HepG2 (cell line): ENCODE data around the gene SYN1. TPM values are rescaled to one million over a fixed set of nuclear protein-coding genes. Genes with fewer than 3 reads are reported as not detected.

Experiments used
- ARNT2 ChIP-seq: sonication (generic); formaldehyde crosslinking; IDR thresholded peaks from 2 replicates; pipeline ENCODE4 v1.8.0; 2022; ENCODE audit warnings: mild to moderate bottlenecking, low read depth, missing genetic modification reagents, moderate library complexity
- CCDC6 ChIP-seq: sonication (generic); formaldehyde crosslinking; IDR thresholded peaks from 2 replicates; pipeline ENCODE4 v1.8.1; 2022; ENCODE audit warnings: mild to moderate bottlenecking, missing genetic modification reagents, moderate library complexity
- FLYWCH1 ChIP-seq: sonication (generic); formaldehyde crosslinking; IDR thresholded peaks from 2 replicates; pipeline ENCODE4 v1.8.1; 2023; ENCODE audit warnings: mild to moderate bottlenecking, missing genetic modification reagents
- HCFC1 ChIP-seq: fragments of 150-350 bp; IDR thresholded peaks from 2 replicates; pipeline ENCODE4 v1.6.1; 2014; ENCODE audit warnings: low read depth, low read length
- HMGA1 ChIP-seq: sonication (generic); formaldehyde crosslinking; conservative IDR thresholded peaks from 2 replicates; pipeline ENCODE4 v1.4.0; 2020; ENCODE audit warnings: missing genetic modification reagents
- ISX ChIP-seq: sonication (generic); formaldehyde crosslinking; conservative IDR thresholded peaks from 2 replicates; pipeline ENCODE4 v1.5.0; 2020; ENCODE audit warnings: missing genetic modification reagents
- KDM2A ChIP-seq: sonication (generic); formaldehyde crosslinking; IDR thresholded peaks from 2 replicates; pipeline ENCODE4 v1.4.0; 2020; ENCODE audit warnings: low read depth, missing genetic modification reagents, borderline replicate concordance
- NFYC ChIP-seq: IDR thresholded peaks from 2 replicates; pipeline ENCODE4 v1.6.1; 2016; ENCODE audit warnings: missing genetic modification reagents, missing compliant biosample characterization
- PHF21A ChIP-seq: sonication (generic); formaldehyde crosslinking; IDR thresholded peaks from 2 replicates; pipeline ENCODE4 v1.5.0; 2020; ENCODE audit warnings: mild to moderate bottlenecking, missing genetic modification reagents
- RBM22 ChIP-seq: fragments of 200-400 bp; formaldehyde crosslinking; optimal IDR thresholded peaks from 2 replicates; pipeline ENCODE3; 2017; ENCODE audit warnings: mild to moderate bottlenecking, low read length, moderate library complexity
- SKI ChIP-seq: fragments of 450-650 bp; IDR thresholded peaks from one replicate; pipeline ENCODE4 v1.6.1; 2018; ENCODE audit warnings: mild to moderate bottlenecking; ENCODE audit not compliant: partially characterized antibody
- SP1 ChIP-seq, 2 experiments: fragments of 450-650 bp in 1 of 2; sonication (generic) in 1 of 2; formaldehyde crosslinking in 1 of 2; IDR thresholded peaks; 2 replicates each; pipeline versions ENCODE4 v1.4.0 to v1.6.1; 2016 to 2020; ENCODE audit warnings: missing genetic modification reagents in 1 of 2
- TEAD2 ChIP-seq: sonication (generic); formaldehyde crosslinking; IDR thresholded peaks from 2 replicates; pipeline ENCODE4 v1.9.0; 2021; ENCODE audit warnings: missing genetic modification reagents
- ZMAT3 ChIP-seq: sonication (generic); formaldehyde crosslinking; conservative IDR thresholded peaks from 2 replicates; pipeline ENCODE4 v1.7.0; 2021; ENCODE audit warnings: missing genetic modification reagents
- ZNF101 ChIP-seq: sonication (generic); formaldehyde crosslinking; IDR thresholded peaks from 2 replicates; pipeline ENCODE4 v1.4.0; 2020; ENCODE audit warnings: mild to moderate bottlenecking, low read depth, missing genetic modification reagents, borderline replicate concordance
- ZNF256 ChIP-seq: sonication (generic); formaldehyde crosslinking; conservative IDR thresholded peaks from 2 replicates; pipeline ENCODE4 v1.4.0; 2020; ENCODE audit warnings: missing genetic modification reagents
- ZNF331 ChIP-seq: sonication (generic); formaldehyde crosslinking; IDR thresholded peaks from 2 replicates; pipeline ENCODE4 v1.4.0; 2020; ENCODE audit warnings: missing genetic modification reagents
- ZNF34 ChIP-seq: sonication (generic); formaldehyde crosslinking; IDR thresholded peaks from 2 replicates; pipeline ENCODE4 v1.4.0; 2020; ENCODE audit warnings: mild to moderate bottlenecking, missing genetic modification reagents, borderline replicate concordance
- ZNF460 ChIP-seq: sonication (generic); formaldehyde crosslinking; IDR thresholded peaks from 2 replicates; pipeline ENCODE4 v1.5.1; 2020; ENCODE audit warnings: missing genetic modification reagents, mild to moderate bottlenecking, borderline replicate concordance
- ZNF841 ChIP-seq: sonication (generic); formaldehyde crosslinking; IDR thresholded peaks from 2 replicates; pipeline ENCODE4 v1.8.1; 2023; ENCODE audit warnings: missing genetic modification reagents, borderline replicate concordance
- polyA plus RNA-seq, 8 experiments: library from polyadenylated mRNA; depleted of rRNA in 3 of 8; stranded (reverse) in 7 of 8; unstranded in 1 of 8; fragments of >200 nt; fragmentation: Illumina TruSeq in 4 of 8; extraction: Trizol in 4 of 8; gene quantifications; 2 replicates each; pipeline versions ENCODE4 v1.2.1 to v1.2.3, GENCODE V29; 2011 to 2016; ENCODE audit warnings: low read depth in 4 of 8, missing spikeins in 1 of 8, mixed read lengths in 1 of 8; ENCODE audit not compliant: insufficient read depth in 1 of 8
- total RNA-seq, 5 experiments: library from RNA; depleted of rRNA; stranded (reverse); fragments of >200 nt; fragmentation: Illumina TruSeq; extraction: Trizol; gene quantifications; 2 replicates each; pipeline ENCODE4 v1.2.3, GENCODE V29; 2016; ENCODE audit warnings: low read depth in 1 of 5
- TF ChIP-seq, protein P1 (sequence below): sonication (generic); formaldehyde crosslinking; IDR thresholded peaks from 2 replicates; pipeline ENCODE4 v1.5.0; 2020; ENCODE audit warnings: mild to moderate bottlenecking, missing genetic modification reagents
- TF ChIP-seq, protein P2 (sequence below): sonication (generic); formaldehyde crosslinking; IDR thresholded peaks from 2 replicates; pipeline ENCODE4 v1.4.0; 2020; ENCODE audit warnings: missing genetic modification reagents
- TF ChIP-seq, protein P3 (sequence below): sonication (generic); formaldehyde crosslinking; IDR thresholded peaks from 2 replicates; pipeline ENCODE4 v1.4.0; 2020; ENCODE audit warnings: missing genetic modification reagents

SYN1 gene
- total and polyA plus RNA-seq, 2 of the 13 experiments (the other 11 are each of a cell fraction or from before 2014, with no cell fraction given) = not detected

DNA sequence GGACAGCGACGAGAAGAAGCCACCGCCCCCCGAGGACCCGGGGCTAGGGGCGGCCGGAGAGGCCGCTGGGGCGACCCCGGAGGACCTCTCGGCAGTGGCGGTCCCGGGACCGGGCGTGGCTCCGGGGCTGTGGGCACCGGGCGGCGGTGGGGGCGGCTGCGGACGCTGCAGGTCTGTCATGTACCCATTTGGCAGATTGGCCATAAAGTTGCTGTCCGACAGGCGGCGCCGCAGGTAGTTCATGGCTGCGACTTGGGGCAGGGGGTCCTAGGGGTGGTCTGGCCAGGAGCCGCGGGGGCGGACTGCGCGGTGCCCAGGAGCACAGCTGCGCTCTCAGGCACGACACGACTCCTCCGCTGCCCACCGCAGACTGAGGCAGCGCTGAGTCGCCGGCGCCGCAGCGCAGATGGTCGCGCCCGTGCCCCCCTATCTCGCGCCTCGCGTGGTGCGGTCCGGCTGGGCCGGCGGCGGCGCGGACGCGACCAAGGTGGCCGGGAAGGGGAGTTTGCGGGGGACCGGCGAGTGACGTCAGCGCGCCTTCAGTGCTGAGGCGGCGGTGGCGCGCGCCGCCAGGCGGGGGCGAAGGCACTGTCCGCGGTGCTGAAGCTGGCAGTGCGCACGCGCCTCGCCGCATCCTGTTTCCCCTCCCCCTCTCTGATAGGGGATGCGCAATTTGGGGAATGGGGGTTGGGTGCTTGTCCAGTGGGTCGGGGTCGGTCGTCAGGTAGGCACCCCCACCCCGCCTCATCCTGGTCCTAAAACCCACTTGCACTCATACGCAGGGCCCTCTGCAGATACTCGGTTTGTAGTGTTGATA is at the start of gene SYN1 (continued):
- peak; percentile 24 for TF ChIP-seq SKI
- TF ChIP-seq TEAD2 = no peak
- no peak for TF ChIP-seq RBM22
- no peak for TF ChIP-seq ZNF460 (CRISPR knock-in tag)
- no peak for TF ChIP-seq ISX (CRISPR knock-in tag)
- TF ChIP-seq, protein P1, sequence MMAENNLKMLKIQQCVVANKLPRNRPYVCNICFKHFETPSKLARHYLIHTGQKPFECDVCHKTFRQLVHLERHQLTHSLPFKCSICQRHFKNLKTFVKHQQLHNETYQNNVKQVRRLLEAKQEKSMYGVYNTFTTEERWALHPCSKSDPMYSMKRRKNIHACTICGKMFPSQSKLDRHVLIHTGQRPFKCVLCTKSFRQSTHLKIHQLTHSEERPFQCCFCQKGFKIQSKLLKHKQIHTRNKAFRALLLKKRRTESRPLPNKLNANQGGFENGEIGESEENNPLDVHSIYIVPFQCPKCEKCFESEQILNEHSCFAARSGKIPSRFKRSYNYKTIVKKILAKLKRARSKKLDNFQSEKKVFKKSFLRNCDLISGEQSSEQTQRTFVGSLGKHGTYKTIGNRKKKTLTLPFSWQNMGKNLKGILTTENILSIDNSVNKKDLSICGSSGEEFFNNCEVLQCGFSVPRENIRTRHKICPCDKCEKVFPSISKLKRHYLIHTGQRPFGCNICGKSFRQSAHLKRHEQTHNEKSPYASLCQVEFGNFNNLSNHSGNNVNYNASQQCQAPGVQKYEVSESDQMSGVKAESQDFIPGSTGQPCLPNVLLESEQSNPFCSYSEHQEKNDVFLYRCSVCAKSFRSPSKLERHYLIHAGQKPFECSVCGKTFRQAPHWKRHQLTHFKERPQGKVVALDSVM (CRISPR knock-in tag) = no peak
- TF ChIP-seq ZNF841 (CRISPR knock-in tag) = no peak
- no peak for TF ChIP-seq PHF21A (CRISPR knock-in tag)
- no peak for TF ChIP-seq FLYWCH1 (CRISPR knock-in tag)
- no peak for TF ChIP-seq ZNF101 (CRISPR knock-in tag)
- peak; percentile 85 for TF ChIP-seq ARNT2 (CRISPR knock-in tag)
- 0 out of 2 replicates have a peak, but pooled peaks have one; percentile 34 for TF ChIP-seq ZNF256 (CRISPR knock-in tag)
- no peak for TF ChIP-seq NFYC (CRISPR knock-in tag)
- TF ChIP-seq HMGA1 (CRISPR knock-in tag) = no peak
- TF ChIP-seq CCDC6 (CRISPR knock-in tag) = peak; percentile 46; the same call in 1 of the 2 replicates
- no peak for TF ChIP-seq SP1 (IDR thresholded peaks at IDR 0.05)
- TF ChIP-seq SP1 (CRISPR knock-in tag; IDR thresholded peaks at IDR 0.05) = 0 out of 2 replicates have a peak, but pooled peaks have one; percentile 19
- peak; percentile 60; the same call in 1 of the 2 replicates for TF ChIP-seq KDM2A (CRISPR knock-in tag)
- TF ChIP-seq ZNF34 (CRISPR knock-in tag) = no peak
- no peak for TF ChIP-seq HCFC1
- TF ChIP-seq ZMAT3 (CRISPR knock-in tag) = no peak; the same call in 1 of the 2 replicates
- TF ChIP-seq, protein P2, sequence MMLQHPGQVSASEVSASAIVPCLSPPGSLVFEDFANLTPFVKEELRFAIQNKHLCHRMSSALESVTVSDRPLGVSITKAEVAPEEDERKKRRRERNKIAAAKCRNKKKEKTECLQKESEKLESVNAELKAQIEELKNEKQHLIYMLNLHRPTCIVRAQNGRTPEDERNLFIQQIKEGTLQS (CRISPR knock-in tag) = peak; percentile 81
- TF ChIP-seq ZNF331 (CRISPR knock-in tag) = peak; percentile 58; the same call in 1 of the 2 replicates
- TF ChIP-seq, protein P3, sequence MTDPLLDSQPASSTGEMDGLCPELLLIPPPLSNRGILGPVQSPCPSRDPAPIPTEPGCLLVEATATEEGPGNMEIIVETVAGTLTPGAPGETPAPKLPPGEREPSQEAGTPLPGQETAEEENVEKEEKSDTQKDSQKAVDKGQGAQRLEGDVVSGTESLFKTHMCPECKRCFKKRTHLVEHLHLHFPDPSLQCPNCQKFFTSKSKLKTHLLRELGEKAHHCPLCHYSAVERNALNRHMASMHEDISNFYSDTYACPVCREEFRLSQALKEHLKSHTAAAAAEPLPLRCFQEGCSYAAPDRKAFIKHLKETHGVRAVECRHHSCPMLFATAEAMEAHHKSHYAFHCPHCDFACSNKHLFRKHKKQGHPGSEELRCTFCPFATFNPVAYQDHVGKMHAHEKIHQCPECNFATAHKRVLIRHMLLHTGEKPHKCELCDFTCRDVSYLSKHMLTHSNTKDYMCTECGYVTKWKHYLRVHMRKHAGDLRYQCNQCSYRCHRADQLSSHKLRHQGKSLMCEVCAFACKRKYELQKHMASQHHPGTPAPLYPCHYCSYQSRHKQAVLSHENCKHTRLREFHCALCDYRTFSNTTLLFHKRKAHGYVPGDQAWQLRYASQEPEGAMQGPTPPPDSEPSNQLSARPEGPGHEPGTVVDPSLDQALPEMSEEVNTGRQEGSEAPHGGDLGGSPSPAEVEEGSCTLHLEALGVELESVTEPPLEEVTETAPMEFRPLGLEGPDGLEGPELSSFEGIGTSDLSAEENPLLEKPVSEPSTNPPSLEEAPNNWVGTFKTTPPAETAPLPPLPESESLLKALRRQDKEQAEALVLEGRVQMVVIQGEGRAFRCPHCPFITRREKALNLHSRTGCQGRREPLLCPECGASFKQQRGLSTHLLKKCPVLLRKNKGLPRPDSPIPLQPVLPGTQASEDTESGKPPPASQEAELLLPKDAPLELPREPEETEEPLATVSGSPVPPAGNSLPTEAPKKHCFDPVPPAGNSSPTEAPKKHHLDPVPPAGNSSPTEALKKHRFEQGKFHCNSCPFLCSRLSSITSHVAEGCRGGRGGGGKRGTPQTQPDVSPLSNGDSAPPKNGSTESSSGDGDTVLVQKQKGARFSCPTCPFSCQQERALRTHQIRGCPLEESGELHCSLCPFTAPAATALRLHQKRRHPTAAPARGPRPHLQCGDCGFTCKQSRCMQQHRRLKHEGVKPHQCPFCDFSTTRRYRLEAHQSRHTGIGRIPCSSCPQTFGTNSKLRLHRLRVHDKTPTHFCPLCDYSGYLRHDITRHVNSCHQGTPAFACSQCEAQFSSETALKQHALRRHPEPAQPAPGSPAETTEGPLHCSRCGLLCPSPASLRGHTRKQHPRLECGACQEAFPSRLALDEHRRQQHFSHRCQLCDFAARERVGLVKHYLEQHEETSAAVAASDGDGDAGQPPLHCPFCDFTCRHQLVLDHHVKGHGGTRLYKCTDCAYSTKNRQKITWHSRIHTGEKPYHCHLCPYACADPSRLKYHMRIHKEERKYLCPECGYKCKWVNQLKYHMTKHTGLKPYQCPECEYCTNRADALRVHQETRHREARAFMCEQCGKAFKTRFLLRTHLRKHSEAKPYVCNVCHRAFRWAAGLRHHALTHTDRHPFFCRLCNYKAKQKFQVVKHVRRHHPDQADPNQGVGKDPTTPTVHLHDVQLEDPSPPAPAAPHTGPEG (CRISPR knock-in tag) = no peak
